ENCODE measurements around the gene FNDC3B. TPM values are rescaled to one million over a fixed set of nuclear protein-coding genes. Genes with fewer than 3 reads are reported as not detected.

Gene FNDC3B
- total RNA-seq, 1 donor from 2014 or later: 204 TPM

GRCh38 chr3:172245241-172245640 lies 205.9 kb downstream of the FNDC3B start:
- no peak overlapping the region for H3K27ac Mint-ChIP-seq (ENCODE audit: unreplicated experiment)
- peaks cover 7% of the 10 kb centered on the region for H3K27me3 Mint-ChIP-seq (ENCODE audit: unreplicated experiment)
- DNase-seq (ENCODE audit: low spot score): no peak
- peaks cover 25% of the 10 kb centered on the region for H3K4me1 Mint-ChIP-seq (ENCODE audit: unreplicated experiment)
- peaks cover 48% of the 10 kb centered on the region for H3K36me3 Mint-ChIP-seq (ENCODE audit: low read depth, unreplicated experiment)
- TF ChIP-seq CTCF (IDR thresholded peaks at IDR 0.05; ENCODE audit: unreplicated experiment): no peak
- H3K9me3 Mint-ChIP-seq (ENCODE audit: unreplicated experiment): peaks cover 19% of the 10 kb centered on the region
- no peak overlapping the region for H3K4me3 Mint-ChIP-seq (ENCODE audit: unreplicated experiment)

GRCh38 chr3:172246107-172246844 lies 206.9 kb downstream of the FNDC3B start:
- peaks cover 41% of the 10 kb centered on the region for H3K36me3 Mint-ChIP-seq (ENCODE audit: low read depth, unreplicated experiment)
- no peak for TF ChIP-seq CTCF (IDR thresholded peaks at IDR 0.05; ENCODE audit: unreplicated experiment)
- DNase-seq (ENCODE audit: low spot score): no peak
- H3K27me3 Mint-ChIP-seq (ENCODE audit: unreplicated experiment): peaks cover 7% of the 10 kb centered on the region
- H3K4me3 Mint-ChIP-seq (ENCODE audit: unreplicated experiment): no peak overlapping the region
- peaks cover 17% of the 10 kb centered on the region for H3K9me3 Mint-ChIP-seq (ENCODE audit: unreplicated experiment)
- peak overlapping the region; percentile 27 for H3K27ac Mint-ChIP-seq (ENCODE audit: unreplicated experiment)
- H3K4me1 Mint-ChIP-seq (ENCODE audit: unreplicated experiment): peaks cover 25% of the 10 kb centered on the region

GRCh38 chr3:172247525-172248274 lies 208.3 kb downstream of the FNDC3B start:
- H3K4me1 Mint-ChIP-seq (ENCODE audit: unreplicated experiment): peaks cover 25% of the 10 kb centered on the region
- DNase-seq (ENCODE audit: low spot score): no peak
- TF ChIP-seq CTCF (IDR thresholded peaks at IDR 0.05; ENCODE audit: unreplicated experiment): no peak
- H3K36me3 Mint-ChIP-seq (ENCODE audit: low read depth, unreplicated experiment): peaks cover 34% of the 10 kb centered on the region
- peaks cover 7% of the 10 kb centered on the region for H3K27me3 Mint-ChIP-seq (ENCODE audit: unreplicated experiment)
- H3K9me3 Mint-ChIP-seq (ENCODE audit: unreplicated experiment): peaks cover 11% of the 10 kb centered on the region
- peak overlapping the region; percentile 57 for H3K4me3 Mint-ChIP-seq (ENCODE audit: unreplicated experiment)
- no peak overlapping the region for H3K27ac Mint-ChIP-seq (ENCODE audit: unreplicated experiment)

GRCh38 chr3:172249039-172249438 lies 209.7 kb downstream of the FNDC3B start:
- no peak for TF ChIP-seq CTCF (IDR thresholded peaks at IDR 0.05; ENCODE audit: unreplicated experiment)
- no peak overlapping the region for H3K4me3 Mint-ChIP-seq (ENCODE audit: unreplicated experiment)
- no peaks in the 10 kb centered on the region for H3K27me3 Mint-ChIP-seq (ENCODE audit: unreplicated experiment)
- no peaks in the 10 kb centered on the region for H3K9me3 Mint-ChIP-seq (ENCODE audit: unreplicated experiment)
- DNase-seq (ENCODE audit: low spot score): no peak
- peaks cover 25% of the 10 kb centered on the region for H3K36me3 Mint-ChIP-seq (ENCODE audit: low read depth, unreplicated experiment)
- H3K27ac Mint-ChIP-seq (ENCODE audit: unreplicated experiment): no peak overlapping the region
- peaks cover 27% of the 10 kb centered on the region for H3K4me1 Mint-ChIP-seq (ENCODE audit: unreplicated experiment)

- no peaks in the 10 kb centered on the region for H3K9me3 Mint-ChIP-seq (ENCODE audit: unreplicated experiment)
- DNase-seq (ENCODE audit: low spot score): no peak
- H3K36me3 Mint-ChIP-seq (ENCODE audit: low read depth, unreplicated experiment): peaks cover 30% of the 10 kb centered on the region
- no peak for TF ChIP-seq CTCF (IDR thresholded peaks at IDR 0.05; ENCODE audit: unreplicated experiment)
- peaks cover 2% of the 10 kb centered on the region for H3K27me3 Mint-ChIP-seq (ENCODE audit: unreplicated experiment)
- H3K4me3 Mint-ChIP-seq (ENCODE audit: unreplicated experiment): no peak overlapping the region
- no peak overlapping the region for H3K27ac Mint-ChIP-seq (ENCODE audit: unreplicated experiment)
- H3K4me1 Mint-ChIP-seq (ENCODE audit: unreplicated experiment): peaks cover 33% of the 10 kb centered on the region
Measured at GRCh38 chr3:172251211-172251610, 211.8 kb downstream of the FNDC3B start.

Measured in endothelial cell (in vitro differentiated cells).